AG09319 (cell line): ENCODE results near the gene IRAK1BP1.
"Not testable (repeated sequence)": the region's sequence is repeated elsewhere in the genome, so short reads cannot be mapped to it uniquely, and the experiment has no call there.

Experiments
- DNase-seq: peaks from one replicate; pipeline ENCODE4 v3.0.0-alpha.2; 2010; ENCODE audit warnings: low read depth; ENCODE audit errors: extremely low read depth
- TF ChIP-seq, protein P1 (sequence below): IDR thresholded peaks from 2 replicates; pipeline ENCODE4 v1.5.1; 2011; ENCODE audit warnings: low read depth, mild to moderate bottlenecking, inconsistent platforms, low read length, moderate library complexity

The IRAK1BP1 gene

DNA sequence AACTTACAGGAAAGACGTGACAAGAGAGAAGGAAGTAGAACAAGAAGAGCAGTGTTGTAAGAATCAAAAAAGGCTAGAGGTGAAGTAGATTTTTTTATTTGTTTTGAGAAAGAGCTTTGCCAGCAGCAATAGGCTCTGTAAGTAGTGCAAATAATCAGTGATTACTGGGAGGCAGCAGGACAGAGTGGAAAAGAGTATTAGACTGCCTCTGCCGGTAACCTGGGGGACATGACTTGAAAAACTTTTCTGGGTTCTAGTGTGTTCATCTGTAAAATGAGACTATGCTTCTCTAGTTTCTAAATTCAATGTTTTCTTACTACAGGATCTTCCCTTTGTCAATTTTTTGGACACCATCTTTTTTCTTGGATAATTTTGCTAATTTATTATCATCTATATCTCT, 5.8 kb upstream of the IRAK1BP1 start:
- TF ChIP-seq, protein P1, sequence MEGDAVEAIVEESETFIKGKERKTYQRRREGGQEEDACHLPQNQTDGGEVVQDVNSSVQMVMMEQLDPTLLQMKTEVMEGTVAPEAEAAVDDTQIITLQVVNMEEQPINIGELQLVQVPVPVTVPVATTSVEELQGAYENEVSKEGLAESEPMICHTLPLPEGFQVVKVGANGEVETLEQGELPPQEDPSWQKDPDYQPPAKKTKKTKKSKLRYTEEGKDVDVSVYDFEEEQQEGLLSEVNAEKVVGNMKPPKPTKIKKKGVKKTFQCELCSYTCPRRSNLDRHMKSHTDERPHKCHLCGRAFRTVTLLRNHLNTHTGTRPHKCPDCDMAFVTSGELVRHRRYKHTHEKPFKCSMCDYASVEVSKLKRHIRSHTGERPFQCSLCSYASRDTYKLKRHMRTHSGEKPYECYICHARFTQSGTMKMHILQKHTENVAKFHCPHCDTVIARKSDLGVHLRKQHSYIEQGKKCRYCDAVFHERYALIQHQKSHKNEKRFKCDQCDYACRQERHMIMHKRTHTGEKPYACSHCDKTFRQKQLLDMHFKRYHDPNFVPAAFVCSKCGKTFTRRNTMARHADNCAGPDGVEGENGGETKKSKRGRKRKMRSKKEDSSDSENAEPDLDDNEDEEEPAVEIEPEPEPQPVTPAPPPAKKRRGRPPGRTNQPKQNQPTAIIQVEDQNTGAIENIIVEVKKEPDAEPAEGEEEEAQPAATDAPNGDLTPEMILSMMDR: no peak
- DNase-seq: no peak

DNA sequence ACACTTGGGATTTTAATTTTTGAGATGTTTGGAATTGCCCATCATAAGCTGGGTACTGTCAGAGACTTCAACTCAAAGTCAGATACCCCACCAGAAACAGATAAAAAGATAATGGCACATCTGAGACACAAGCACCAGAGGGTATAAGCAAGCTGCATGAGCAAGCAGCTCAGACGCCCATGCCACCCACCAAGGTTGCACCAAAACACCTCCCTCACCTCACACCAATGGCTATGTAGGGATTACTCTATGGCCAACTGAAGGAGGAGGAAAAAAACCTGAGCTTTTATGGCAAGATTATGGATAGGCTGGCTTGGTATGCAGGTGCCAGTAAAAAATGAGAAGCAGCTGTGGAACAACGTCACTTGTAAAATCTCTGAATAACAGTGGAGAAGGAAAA, 3.8 kb upstream of the IRAK1BP1 start:
- TF ChIP-seq, protein P1: no peak

DNA sequence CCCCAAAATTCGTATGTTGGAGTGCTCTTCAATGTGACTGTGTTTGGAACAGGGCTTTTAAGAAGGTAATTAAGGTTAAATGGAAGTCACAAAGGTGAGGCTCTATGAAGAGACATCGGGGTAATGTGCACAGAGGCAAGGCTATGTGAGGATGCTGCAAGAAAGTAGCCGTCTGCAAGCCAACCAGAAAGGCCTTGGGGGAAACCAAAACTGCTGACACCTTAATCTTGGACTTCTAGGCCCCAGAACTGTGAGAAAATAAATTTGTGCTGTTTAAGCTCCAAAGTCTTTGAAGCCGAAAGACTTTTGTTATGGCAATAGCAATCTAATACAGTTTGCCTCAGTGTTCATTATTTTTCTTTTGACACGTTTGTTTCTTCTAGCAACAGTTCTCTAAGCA, 2.4 kb upstream of the IRAK1BP1 start:
- TF ChIP-seq, protein P1: no peak
- DNase-seq: no peak

More for the DNA sequence above, 3.8 kb upstream of the IRAK1BP1 start:
- no peak for DNase-seq

DNA sequence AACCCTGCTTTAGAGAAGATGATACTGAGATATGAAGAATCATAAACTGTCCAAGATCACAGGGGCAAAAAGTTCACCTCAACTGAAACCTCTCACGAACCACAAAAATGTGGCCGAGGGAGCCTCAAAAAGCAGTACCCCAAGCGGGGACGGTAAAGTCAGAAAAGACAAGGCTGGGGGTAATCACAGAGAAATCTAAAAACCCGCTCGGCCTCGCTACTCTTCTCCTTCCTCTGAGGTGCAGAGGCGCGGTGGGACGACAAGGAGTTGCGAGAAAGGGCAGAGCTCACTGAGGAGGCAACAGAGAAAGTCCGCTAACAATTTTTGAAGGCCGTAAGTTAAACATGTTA, 356 bp upstream of the IRAK1BP1 start:
- no peak for DNase-seq
- TF ChIP-seq, protein P1: no peak

DNA sequence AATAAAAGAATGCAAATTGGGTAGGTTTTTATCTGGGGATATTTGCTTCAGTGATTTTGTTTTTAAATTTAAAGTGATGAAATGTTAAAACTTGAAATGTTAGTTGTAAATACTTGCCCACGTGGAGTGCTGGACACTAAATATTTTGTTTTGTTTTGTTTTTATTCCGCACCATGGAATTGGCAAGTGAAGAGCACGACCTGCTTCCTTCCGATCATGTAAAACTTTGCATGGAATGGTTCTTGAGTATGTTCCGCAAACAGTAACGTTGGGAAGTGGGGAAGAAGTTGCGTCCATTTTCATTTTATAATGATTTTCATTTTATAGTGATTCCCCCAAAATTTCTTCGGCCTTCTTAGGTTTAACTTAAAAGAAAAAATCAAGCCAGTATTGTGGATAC, 765 bp downstream of the IRAK1BP1 start:
- no peak for DNase-seq
- TF ChIP-seq, protein P1: no peak

DNA sequence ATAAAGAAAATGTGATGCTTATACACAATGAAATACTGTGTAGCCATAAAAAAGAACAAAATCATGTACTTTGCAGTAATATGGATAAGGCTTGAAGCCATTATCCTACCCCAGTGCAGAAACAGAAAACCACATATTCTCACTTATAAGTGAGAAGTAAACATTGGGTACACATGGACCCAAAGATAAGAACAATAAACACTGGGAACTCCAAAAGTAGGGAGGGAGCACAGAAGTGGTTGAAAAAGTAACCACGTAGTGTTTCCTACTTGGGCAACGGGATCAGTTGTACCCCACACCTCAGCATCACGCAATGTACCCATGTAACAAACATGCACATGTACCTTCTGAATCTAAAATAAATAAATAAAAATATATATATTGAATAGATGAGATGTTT, 8.2 kb downstream of the IRAK1BP1 start:
- DNase-seq: no peak
- TF ChIP-seq, protein P1: no peak

DNA sequence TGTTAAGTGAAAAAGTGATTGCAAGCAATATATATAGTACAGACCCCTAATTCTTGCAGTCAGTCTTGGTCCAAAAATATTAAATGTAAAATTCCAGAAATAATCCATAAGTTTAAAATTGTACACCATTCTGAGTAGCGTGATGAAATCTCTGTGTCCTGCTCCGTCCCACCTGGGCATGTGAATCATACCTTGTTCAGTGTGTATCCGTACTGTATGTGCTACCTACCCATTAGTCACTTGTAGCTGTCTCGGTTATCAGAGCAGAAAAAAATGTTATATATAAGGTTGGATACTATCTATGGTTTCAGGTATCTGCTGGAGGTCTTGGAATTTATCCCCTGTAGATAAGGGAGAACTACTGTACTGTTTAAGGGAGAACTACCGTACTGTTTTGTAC, 16.3 kb downstream of the IRAK1BP1 start:
- TF ChIP-seq, protein P1: no peak

DNA sequence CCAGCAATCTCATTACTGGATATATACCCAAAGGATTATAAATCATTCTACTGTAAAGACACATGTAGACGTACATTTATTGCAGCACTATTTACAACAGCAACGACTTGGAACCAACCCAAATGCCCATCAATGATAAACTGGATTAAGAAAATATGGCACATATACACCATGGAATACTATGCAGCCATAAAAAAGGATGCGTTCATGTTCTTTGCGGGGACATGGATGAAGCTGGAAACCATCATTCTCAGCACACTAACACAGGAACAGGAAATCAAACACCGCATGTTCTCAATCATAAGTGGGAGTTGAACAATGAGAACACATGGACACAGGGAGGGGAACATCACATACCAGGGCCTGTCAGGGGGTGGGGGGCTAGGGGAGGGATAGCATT, 22.6 kb downstream of the IRAK1BP1 start:
- not testable (repeated sequence) for DNase-seq

More for the DNA sequence above, 16.3 kb downstream of the IRAK1BP1 start:
- no peak for DNase-seq
